GM12878 (cell line): ENCODE results near the gene TBC1D26.

Experiments used
- BACH1 ChIP-seq: fragments of 450-650 bp; IDR thresholded peaks from 2 replicates; pipeline ENCODE4 v1.6.1; 2017; ENCODE audit warnings: mild to moderate bottlenecking, borderline replicate concordance
- BCL11A ChIP-seq: IDR thresholded peaks from 2 replicates; pipeline ENCODE4 v1.6.1; 2011; ENCODE audit warnings: low read depth, low read length
- CHD2 ChIP-seq: IDR thresholded peaks from 2 replicates; pipeline ENCODE4 v1.6.1; 2011; ENCODE audit warnings: low read depth, low read length, improper control_type of control experiment, borderline replicate concordance
- CTCF ChIP-seq, 3 experiments: IDR thresholded peaks in 2 of 3; conservative IDR thresholded peaks in 1 of 3; 2 replicates each; pipeline ENCODE4 v1.5.1; 2011; ENCODE audit warnings: low read depth in 3 of 3, low read length in 3 of 3, mild to moderate bottlenecking in 3 of 3, control low read depth in 2 of 3, moderate library complexity in 2 of 3, inconsistent platforms in 1 of 3, mixed read lengths in 1 of 3; ENCODE audit not compliant: control insufficient read depth in 2 of 3, insufficient read depth in 1 of 3; ENCODE audit errors: extremely low read depth in 1 of 3
- PAX8 ChIP-seq: fragments of 450-650 bp; IDR thresholded peaks from 2 replicates; pipeline ENCODE4 v1.6.1; 2017; ENCODE audit warnings: mild to moderate bottlenecking, moderate library complexity
- YY1 ChIP-seq: IDR thresholded peaks from 2 replicates; pipeline ENCODE4 v1.6.1; 2011; ENCODE audit warnings: low read depth, mild to moderate bottlenecking, low read length

- TF ChIP-seq YY1 (no peak), CTCF (IDR thresholded peaks at IDR 0.05 in 2 of 3, conservative IDR thresholded peaks at IDR 0.05 in 1 of 3; ENCODE audit: control insufficient read depth in 2 of 3, extremely low read depth in 1 of 3, insufficient read depth in 1 of 3, low read depth in 3 of 3, low read length in 3 of 3) (no peak), BCL11A (no peak), BACH1 (no peak), CHD2 (no peak), PAX8 (no peak)
These were observed 10.1 kb downstream of the TBC1D26 start for GRCh38 chr17:15742051-15742795.
